Testis (tissue), 2 donors: ENCODE results near the gene STX4.

Experiments
- CTCF ChIP-seq, 3 experiments: fragments of 450-650 bp in 2 of 3; fragments of 200-600 bp in 1 of 3; sonication (generic) in 1 of 3; IDR thresholded peaks; one replicate each; pipeline ENCODE4 v1.5.1; 2016 to 2019; ENCODE audit warnings: antibody characterized with exemption in 3 of 3, mild to moderate bottlenecking in 2 of 3, moderate library complexity in 1 of 3
- POLR2A ChIP-seq: fragments of 450-650 bp; IDR thresholded peaks from one replicate; pipeline ENCODE4 v1.6.1; 2017; ENCODE audit warnings: antibody characterized with exemption, mild to moderate bottlenecking, moderate library complexity

DNA sequence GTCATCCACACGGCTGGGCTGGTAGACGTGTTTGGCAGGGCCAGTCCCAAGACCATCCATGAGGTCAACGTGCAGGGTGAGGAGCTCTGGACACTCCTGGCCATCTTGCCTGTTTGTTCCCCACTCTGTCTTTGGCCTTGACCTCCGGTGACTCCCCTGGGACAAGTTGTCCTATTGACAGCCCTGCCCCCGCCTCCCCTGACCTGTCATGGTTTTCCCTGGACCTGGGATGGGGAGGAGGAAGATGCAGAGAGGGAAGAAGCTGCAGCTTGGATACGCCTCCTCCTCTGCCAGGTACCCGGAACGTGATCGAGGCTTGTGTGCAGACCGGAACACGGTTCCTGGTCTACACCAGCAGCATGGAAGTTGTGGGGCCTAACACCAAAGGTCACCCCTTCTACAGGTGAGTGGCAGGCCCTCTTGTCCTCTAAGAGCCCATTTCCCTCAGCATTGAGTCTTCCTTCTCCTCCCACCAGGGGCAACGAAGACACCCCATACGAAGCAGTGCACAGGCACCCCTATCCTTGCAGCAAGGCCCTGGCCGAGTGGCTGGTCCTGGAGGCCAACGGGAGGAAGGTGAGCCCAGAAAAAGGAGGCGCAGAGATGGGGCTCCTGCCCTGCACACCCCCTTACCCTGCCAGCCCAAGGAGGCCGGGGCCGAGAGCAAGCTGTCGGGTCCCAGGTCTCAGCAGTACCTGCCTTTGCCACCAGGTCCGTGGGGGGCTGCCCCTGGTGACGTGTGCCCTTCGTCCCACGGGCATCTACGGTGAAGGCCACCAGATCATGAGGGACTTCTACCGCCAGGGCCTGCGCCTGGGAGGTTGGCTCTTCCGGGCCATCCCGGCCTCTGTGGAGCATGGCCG is 47.0 kb upstream of the STX4 start:
- TF ChIP-seq CTCF (IDR thresholded peaks at IDR 0.05) (no peak), POLR2A (no peak)
